Memory B cell (primary cell): ENCODE data around the gene HOOK2.

Experiments
- ATAC-seq: fragments of 150-1000 bp; cut with Tn5 transposase; 2 replicates; pipeline ENCODE4 v1.10.0; 2021; ENCODE audit warnings: low read depth, mild to moderate bottlenecking, moderate library complexity
- DNase-seq, 2 donors: peaks; one replicate each; pipeline ENCODE4 v3.0.0; 2022; ENCODE audit warnings: low spot score in 2 of 2
- H3K27ac Mint-ChIP-seq: one replicate; pipeline ENCODE4 v1.8.0; 2022; ENCODE audit warnings: mild to moderate bottlenecking, moderate library complexity, mixed read lengths
- H3K27me3 Mint-ChIP-seq: one replicate; pipeline ENCODE4 v1.8.0; 2022; ENCODE audit warnings: mixed read lengths
- H3K36me3 Mint-ChIP-seq: one replicate; pipeline ENCODE4 v1.8.0; 2022; ENCODE audit warnings: mild to moderate bottlenecking, mixed read lengths
- H3K4me1 Mint-ChIP-seq: one replicate; pipeline ENCODE4 v1.8.0; 2022; ENCODE audit warnings: mixed read lengths
- H3K4me3 Mint-ChIP-seq: one replicate; pipeline ENCODE4 v1.8.0; 2022; ENCODE audit warnings: mild to moderate bottlenecking, moderate library complexity, mixed read lengths
- H3K9me3 Mint-ChIP-seq: one replicate; pipeline ENCODE4 v1.8.0; 2022; ENCODE audit warnings: mixed read lengths

The HOOK2 gene

GRCh38 chr19:12789904-12790619 is 14.7 kb upstream of the HOOK2 start:
- Mint-ChIP-seq H3K36me3 (no peaks in the 10 kb centered on the region), H3K4me3 (peak overlapping the region; percentile 96), H3K27ac (peak overlapping the region; percentile 99), H3K9me3 (no peaks in the 10 kb centered on the region), H3K4me1 (peaks cover 29% of the 10 kb centered on the region), H3K27me3 (no peaks in the 10 kb centered on the region)
- ATAC-seq (peak; percentile 43), DNase-seq (peak; percentile 95 to 96)

DNA sequence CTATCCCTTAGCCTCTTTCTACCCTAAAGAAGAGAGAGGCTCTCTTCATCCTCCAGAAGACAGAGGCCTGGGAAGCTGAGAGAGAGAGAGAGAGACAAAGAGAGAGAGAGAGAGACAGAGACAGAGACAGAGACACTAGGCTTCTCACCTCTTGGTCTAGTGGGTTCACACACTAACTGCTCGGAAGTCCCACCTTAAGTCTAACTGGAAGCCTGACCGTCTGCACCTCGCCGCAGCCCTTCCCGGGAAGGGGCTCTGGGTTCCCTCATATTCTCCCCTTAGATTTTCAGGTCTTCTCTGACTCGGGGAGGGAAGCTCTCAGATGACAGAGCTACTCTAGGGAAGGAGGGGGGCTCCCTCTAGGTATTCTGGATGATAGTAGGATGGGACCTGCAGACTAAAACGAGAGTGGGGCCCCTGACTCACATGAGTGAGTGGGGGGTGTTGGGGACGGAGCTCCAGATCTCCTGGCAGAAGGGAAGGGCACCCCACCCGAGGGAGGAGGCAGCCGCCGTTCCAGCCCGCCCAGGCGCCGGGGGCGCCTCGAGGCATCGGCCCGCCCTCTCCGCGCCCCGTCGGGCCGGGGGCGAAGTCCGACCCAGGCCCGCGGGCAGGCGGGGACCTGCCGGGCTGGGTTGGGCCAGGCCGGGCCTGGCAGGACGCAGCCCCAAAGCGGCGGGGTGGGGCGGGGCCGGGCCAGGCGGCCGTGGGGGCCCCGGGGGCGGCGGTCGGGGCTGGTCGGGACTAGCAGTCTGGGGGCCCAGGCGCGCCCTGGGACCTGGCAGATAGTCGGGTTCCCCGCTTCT is 13.9 kb upstream of the HOOK2 start:
- H3K27ac Mint-ChIP-seq = peak overlapping the region; percentile 99
- peak overlapping the region; percentile 96 for H3K4me3 Mint-ChIP-seq
- DNase-seq (no peak), ATAC-seq (no peak)
- no peaks in the 10 kb centered on the region for H3K36me3 Mint-ChIP-seq
- H3K4me1 Mint-ChIP-seq = peaks cover 28% of the 10 kb centered on the region
- H3K9me3 Mint-ChIP-seq = no peaks in the 10 kb centered on the region
- H3K27me3 Mint-ChIP-seq = no peaks in the 10 kb centered on the region

GRCh38 chr19:12788682-12789097 is 13.3 kb upstream of the HOOK2 start:
- H3K4me1 Mint-ChIP-seq = peaks cover 25% of the 10 kb centered on the region

DNA sequence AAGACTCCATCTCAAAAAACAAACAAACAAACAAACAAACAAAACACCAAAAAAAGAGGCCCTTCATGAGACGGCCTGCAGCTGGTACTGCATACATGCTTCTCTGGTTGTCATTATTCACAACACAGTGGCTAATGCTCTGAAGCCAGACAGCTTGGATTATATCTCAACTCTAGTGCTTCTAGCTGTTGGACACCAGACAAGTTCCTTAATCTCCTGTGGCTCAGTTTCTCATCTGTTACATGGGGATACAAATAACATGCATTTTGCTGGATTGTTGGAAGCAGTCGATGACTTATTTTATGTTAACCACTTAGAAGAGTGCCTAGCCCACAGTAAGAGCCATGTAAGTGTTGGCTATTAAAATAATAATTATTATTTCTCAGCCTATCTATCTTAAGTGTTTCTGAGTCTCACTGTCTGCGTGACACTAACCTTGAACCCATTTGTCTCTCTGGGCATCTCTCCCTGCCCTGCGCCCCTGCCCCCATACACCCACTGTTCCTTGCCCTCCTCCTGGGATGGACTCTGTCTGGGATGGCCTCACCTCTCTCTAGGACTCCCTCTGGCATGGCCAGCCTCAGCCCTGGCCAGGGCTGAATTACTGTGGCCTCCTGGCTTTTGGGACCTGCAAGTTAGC is 12.8 kb upstream of the HOOK2 start:
- Mint-ChIP-seq H3K9me3 (no peaks in the 10 kb centered on the region), H3K27me3 (no peaks in the 10 kb centered on the region), H3K4me3 (peak overlapping the region; percentile 91), H3K36me3 (no peaks in the 10 kb centered on the region), H3K27ac (peak overlapping the region; percentile 99), H3K4me1 (peaks cover 25% of the 10 kb centered on the region)
- ATAC-seq = no peak
- DNase-seq = no peak

More at GRCh38 chr19:12788682-12789097, 13.3 kb upstream of the HOOK2 start:
- ATAC-seq (peak; percentile 5), DNase-seq (peak; percentile 70 to 74)
- H3K9me3 Mint-ChIP-seq = no peaks in the 10 kb centered on the region
- peak overlapping the region; percentile 91 for H3K4me3 Mint-ChIP-seq
- H3K27me3 Mint-ChIP-seq = no peaks in the 10 kb centered on the region
- H3K36me3 Mint-ChIP-seq = no peaks in the 10 kb centered on the region
- H3K27ac Mint-ChIP-seq = peak overlapping the region; percentile 99

GRCh38 chr19:12787458-12787857 is 12.1 kb upstream of the HOOK2 start:
- Mint-ChIP-seq H3K27me3 (no peaks in the 10 kb centered on the region), H3K27ac (no peak overlapping the region), H3K36me3 (no peaks in the 10 kb centered on the region), H3K9me3 (no peaks in the 10 kb centered on the region), H3K4me1 (peaks cover 25% of the 10 kb centered on the region), H3K4me3 (no peak overlapping the region)
- DNase-seq (no peak), ATAC-seq (no peak)

DNA sequence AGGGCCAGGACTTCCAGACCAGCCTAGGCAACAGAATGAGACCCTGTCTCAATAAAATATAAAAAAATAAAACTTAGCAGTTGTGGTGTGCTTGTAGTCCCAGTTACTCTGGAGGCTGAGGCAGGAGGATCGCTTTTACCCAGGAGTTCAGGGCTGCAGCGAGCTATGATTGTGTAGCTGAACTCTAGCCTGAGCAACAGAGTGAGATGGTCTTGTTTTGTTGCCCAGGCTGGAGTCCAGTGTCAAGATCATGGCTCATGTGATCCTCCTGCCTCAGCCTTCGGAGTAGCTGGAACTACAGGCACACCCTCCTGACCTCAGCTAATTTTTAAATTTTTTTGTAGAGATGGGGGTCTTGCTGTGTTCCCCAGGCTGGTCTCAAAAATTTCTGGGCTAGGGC is 11.6 kb upstream of the HOOK2 start:
- DNase-seq (no peak), ATAC-seq (no peak)
- H3K9me3 Mint-ChIP-seq = no peaks in the 10 kb centered on the region
- H3K27ac Mint-ChIP-seq = no peak overlapping the region
- H3K36me3 Mint-ChIP-seq = no peaks in the 10 kb centered on the region
- no peaks in the 10 kb centered on the region for H3K27me3 Mint-ChIP-seq
- H3K4me3 Mint-ChIP-seq = no peak overlapping the region
- peaks cover 28% of the 10 kb centered on the region for H3K4me1 Mint-ChIP-seq

DNA sequence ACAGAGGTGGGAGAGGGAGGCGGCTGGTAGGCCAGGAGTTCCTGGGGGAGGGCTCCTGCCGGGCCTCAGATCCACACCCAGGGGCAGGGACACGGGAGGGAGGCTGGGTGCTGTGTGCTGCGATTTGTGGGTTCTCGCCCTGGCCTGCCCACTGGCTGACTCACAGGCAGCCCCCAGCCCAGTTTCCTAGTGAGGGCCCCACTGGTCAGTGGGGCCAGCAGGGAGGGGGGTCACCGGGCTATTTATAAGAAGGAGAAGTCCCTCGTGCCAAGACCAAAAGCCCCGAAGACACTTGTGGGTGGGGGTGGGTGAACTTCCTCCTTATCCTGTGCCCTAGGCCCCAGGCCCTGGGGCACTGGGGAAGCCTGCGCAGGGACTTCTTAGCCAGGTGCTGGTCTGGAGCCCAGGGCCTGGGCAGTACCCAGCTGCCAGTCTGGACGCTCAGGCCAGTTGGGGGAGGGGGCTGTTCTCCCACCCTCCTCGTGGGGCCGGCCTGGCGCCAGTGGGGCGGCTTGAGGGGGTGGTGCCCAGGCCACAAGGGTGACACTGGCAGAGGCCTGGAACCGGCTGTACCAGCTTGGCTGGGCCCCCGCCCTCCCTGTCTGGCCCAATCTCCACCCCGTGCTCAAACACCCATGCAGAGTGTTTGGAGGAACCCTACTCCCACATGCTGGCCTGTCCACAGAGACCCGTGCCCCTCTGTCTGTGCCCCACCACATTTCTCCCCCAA is 11.0 kb upstream of the HOOK2 start:
- ATAC-seq (no peak), DNase-seq (peak in 1 of 2 donors; percentile 62)
- Mint-ChIP-seq H3K9me3 (no peaks in the 10 kb centered on the region), H3K27me3 (no peaks in the 10 kb centered on the region), H3K4me1 (peaks cover 31% of the 10 kb centered on the region), H3K36me3 (no peaks in the 10 kb centered on the region), H3K4me3 (no peak overlapping the region), H3K27ac (no peak overlapping the region)

DNA sequence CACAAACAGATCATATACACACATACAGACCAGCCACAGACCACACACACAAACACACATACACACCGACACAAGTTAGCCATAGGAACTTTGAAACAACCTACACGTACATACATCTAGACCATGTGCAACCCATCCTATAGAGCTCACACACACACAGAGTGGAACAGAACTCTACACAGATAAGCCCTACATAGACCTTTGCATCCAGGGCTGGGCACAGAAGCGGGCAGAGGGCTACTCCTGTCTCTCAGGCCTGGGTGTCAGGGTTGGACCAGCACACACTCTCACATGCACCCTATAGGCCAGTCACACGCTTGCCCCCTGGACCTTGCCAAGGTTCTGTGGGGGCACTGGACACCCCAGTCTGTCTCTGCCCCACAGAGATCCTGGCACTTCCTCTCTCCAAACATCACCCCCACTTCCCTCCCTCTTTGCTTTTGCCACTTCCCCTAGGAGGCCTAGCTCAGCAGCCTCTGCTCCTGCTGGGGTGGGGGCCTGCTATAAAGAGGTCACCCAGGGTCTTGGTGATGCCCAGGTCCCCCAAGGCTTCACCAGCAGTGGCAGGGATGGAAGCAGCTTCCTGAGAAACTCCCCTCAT is 10.2 kb upstream of the HOOK2 start:
- H3K27ac Mint-ChIP-seq = no peak overlapping the region
- DNase-seq (no peak), ATAC-seq (no peak)
- no peaks in the 10 kb centered on the region for H3K27me3 Mint-ChIP-seq
- H3K4me1 Mint-ChIP-seq = peaks cover 24% of the 10 kb centered on the region
- no peaks in the 10 kb centered on the region for H3K36me3 Mint-ChIP-seq
- no peak overlapping the region for H3K4me3 Mint-ChIP-seq
- no peaks in the 10 kb centered on the region for H3K9me3 Mint-ChIP-seq

GRCh38 chr19:12784871-12785430 is 9.6 kb upstream of the HOOK2 start:
- ATAC-seq (no peak), DNase-seq (no peak)
- no peaks in the 10 kb centered on the region for H3K9me3 Mint-ChIP-seq
- no peaks in the 10 kb centered on the region for H3K36me3 Mint-ChIP-seq
- H3K4me3 Mint-ChIP-seq = no peak overlapping the region
- no peak overlapping the region for H3K27ac Mint-ChIP-seq
- no peaks in the 10 kb centered on the region for H3K27me3 Mint-ChIP-seq
- peaks cover 20% of the 10 kb centered on the region for H3K4me1 Mint-ChIP-seq

DNA sequence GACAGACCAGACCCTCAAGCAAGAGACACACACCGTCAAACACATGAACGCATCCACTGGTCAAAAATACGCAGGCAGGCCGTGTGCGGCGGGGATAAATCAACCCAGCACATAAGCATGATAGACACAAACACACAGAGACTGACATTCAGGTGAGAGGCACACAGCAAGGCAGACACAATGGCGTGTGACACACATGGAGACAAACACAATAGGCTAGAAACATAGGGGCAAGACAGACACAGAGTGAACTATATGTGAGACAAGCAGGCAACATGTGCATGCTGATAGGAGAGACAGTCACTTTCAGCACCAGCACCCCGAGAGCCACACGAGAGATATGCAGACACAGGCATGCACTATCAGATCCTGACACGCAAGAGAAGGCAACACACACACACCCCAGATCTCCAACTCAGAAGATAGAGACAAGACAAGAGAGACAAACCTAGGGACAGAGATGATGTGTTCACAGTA is 9.1 kb upstream of the HOOK2 start:
- Mint-ChIP-seq H3K27me3 (no peaks in the 10 kb centered on the region), H3K4me1 (peaks cover 21% of the 10 kb centered on the region), H3K36me3 (no peaks in the 10 kb centered on the region), H3K27ac (no peak overlapping the region), H3K9me3 (no peaks in the 10 kb centered on the region), H3K4me3 (no peak overlapping the region)
- DNase-seq = no peak
- ATAC-seq = no peak

DNA sequence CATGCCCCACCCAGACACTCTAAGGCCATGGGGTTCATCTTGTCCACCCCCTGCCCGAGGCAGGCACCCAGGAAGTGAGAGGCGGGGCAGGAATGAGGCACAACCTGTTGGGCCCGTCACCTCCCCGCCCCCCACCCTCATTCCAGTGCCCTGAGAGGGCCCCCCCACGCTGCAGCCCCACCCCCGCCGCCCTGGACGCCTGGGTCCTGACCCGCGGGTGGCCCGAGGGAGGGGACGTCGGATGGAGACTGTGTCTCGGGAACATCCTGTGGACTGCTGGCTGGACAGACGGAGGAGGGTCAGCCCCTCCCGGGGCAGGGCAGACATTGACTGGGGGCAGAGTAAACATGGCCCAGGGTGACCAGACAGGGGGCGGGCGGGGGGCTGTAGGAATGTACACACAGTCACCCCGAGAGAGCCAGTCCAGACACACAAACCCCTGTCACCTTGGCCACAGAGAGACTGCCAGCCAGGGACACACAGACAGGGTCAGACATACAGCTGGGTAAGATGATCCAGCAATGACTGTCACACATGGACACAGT is 8.6 kb upstream of the HOOK2 start:
- Mint-ChIP-seq H3K27me3 (no peaks in the 10 kb centered on the region), H3K27ac (no peak overlapping the region), H3K4me1 (peaks cover 20% of the 10 kb centered on the region), H3K4me3 (peak overlapping the region; percentile 45), H3K36me3 (no peaks in the 10 kb centered on the region), H3K9me3 (no peaks in the 10 kb centered on the region)
- DNase-seq (no peak), ATAC-seq (no peak)

- H3K27me3 Mint-ChIP-seq = no peaks in the 10 kb centered on the region
- H3K4me3 Mint-ChIP-seq = peak overlapping the region; percentile 84
- no peak overlapping the region for H3K27ac Mint-ChIP-seq
- no peaks in the 10 kb centered on the region for H3K9me3 Mint-ChIP-seq
- DNase-seq = no peak
- H3K36me3 Mint-ChIP-seq = no peaks in the 10 kb centered on the region
- ATAC-seq = no peak
- H3K4me1 Mint-ChIP-seq = peaks cover 18% of the 10 kb centered on the region
Measured at GRCh38 chr19:12783291-12783848, 8.0 kb upstream of the HOOK2 start.
